ENCODE data around the gene TIMM22.

Gene TIMM22

GRCh38 chr17:1050996-1051925, 54.3 kb downstream of the TIMM22 start:
- Histone ChIP-seq H3K36me3 (peaks cover 81% of the 10 kb centered on the region), H3K4me1 (ENCODE audit: control insufficient read depth in 1 of 2, insufficient read depth in 1 of 2, low read depth in 1 of 2, low read length in 1 of 2) (no peaks in the 10 kb centered on the region), H3K4me3 (ENCODE audit: low read depth in 1 of 2, low read length in 1 of 2) (no peak overlapping the region), H3K27ac (no peak overlapping the region), H3K27me3 (no peaks in the 10 kb centered on the region), H3K9me3 (no peaks in the 10 kb centered on the region)
- TF ChIP-seq CTCF (IDR thresholded peaks at IDR 0.05), result no peak
